ENCODE results near the gene DNAH11.

DNA sequence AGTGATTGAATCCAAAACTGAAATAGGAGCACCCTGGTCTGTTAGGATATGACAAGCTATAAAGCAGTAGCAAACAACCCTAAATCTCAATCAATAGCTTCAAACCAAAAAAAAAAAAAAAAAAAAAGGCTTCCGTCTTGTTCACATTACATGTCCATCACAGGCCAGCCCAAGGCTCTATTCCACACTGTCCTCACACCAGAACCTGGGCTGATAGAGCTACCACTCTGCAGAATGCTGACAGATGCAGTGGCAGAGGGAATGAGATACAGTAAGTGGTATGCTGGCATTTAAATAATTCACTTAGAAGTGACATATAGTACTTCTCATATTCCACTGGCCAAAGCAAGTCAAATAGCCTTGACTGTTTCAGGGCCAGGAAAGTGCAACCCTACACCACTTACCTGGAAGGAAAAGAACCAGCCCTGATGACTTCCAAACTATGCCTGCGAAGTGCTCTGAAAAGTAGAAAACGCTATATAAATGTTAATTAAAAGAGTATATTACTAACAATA lies 397.1 kb downstream of the DNAH11 start:
- TF ChIP-seq, protein P1, sequence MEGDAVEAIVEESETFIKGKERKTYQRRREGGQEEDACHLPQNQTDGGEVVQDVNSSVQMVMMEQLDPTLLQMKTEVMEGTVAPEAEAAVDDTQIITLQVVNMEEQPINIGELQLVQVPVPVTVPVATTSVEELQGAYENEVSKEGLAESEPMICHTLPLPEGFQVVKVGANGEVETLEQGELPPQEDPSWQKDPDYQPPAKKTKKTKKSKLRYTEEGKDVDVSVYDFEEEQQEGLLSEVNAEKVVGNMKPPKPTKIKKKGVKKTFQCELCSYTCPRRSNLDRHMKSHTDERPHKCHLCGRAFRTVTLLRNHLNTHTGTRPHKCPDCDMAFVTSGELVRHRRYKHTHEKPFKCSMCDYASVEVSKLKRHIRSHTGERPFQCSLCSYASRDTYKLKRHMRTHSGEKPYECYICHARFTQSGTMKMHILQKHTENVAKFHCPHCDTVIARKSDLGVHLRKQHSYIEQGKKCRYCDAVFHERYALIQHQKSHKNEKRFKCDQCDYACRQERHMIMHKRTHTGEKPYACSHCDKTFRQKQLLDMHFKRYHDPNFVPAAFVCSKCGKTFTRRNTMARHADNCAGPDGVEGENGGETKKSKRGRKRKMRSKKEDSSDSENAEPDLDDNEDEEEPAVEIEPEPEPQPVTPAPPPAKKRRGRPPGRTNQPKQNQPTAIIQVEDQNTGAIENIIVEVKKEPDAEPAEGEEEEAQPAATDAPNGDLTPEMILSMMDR (IDR thresholded peaks at IDR 0.05): no peak
- no peak for TF ChIP-seq ZFX (IDR thresholded peaks at IDR 0.05; ENCODE audit: borderline replicate concordance)
